Stomach (tissue), 9 donors: ENCODE data around the gene IGF1R. TPM values are rescaled to one million over a fixed set of nuclear protein-coding genes. Genes with fewer than 3 reads are reported as not detected.

Experiments used
- DNase-seq, 2 donors: peaks; one replicate each; pipeline versions ENCODE4 v3.0.0 to v3.0.0-alpha.2; 2013 to 2019
- H3K27ac ChIP-seq, 5 donors: fragments of 200-600 bp in 4 of 5; sonication (generic) in 4 of 5; one replicate each; pipeline ENCODE4 v1.5.1; 2013 to 2019; ENCODE audit warnings: mild to moderate bottlenecking in 1 of 5, moderate library complexity in 1 of 5
- H3K27me3 ChIP-seq, 3 donors: fragments of 200-600 bp; sonication (generic); one replicate each; pipeline ENCODE4 v1.5.1; 2017 to 2019; ENCODE audit warnings: mixed run types in 1 of 3
- H3K36me3 ChIP-seq, 4 donors: fragments of 200-600 bp; sonication (generic); 1 replicate in 3 of 4; 2 replicates in 1 of 4; pipeline ENCODE4 v1.5.1; 2016 to 2019
- H3K4me1 ChIP-seq, 4 donors: fragments of 200-600 bp; sonication (generic); one replicate each; pipeline ENCODE4 v1.5.1; 2016 to 2019
- H3K4me3 ChIP-seq, 4 donors: fragments of 200-600 bp; sonication (generic) in 3 of 4; one replicate each; pipeline ENCODE4 v1.5.1; 2016 to 2019; ENCODE audit warnings: mild to moderate bottlenecking in 1 of 4
- H3K9me3 ChIP-seq, 4 donors: fragments of 200-600 bp; sonication (generic); one replicate each; pipeline ENCODE4 v1.5.1; 2016 to 2019
- EP300 ChIP-seq: sonication (generic); formaldehyde crosslinking; IDR thresholded peaks from one replicate; pipeline ENCODE4 v1.6.1; 2017; ENCODE audit warnings: antibody characterized with exemption
- POLR2A ChIP-seq, 4 donors: fragments of 450-650 bp; IDR thresholded peaks; one replicate each; pipeline ENCODE4 v1.6.1; 2016; ENCODE audit warnings: antibody characterized with exemption in 4 of 4, control low read depth in 2 of 4, mild to moderate bottlenecking in 1 of 4, moderate library complexity in 1 of 4
- POLR2AphosphoS5 ChIP-seq, 3 donors: sonication (generic); formaldehyde crosslinking; IDR thresholded peaks; one replicate each; pipeline ENCODE4 v1.6.1; 2016; ENCODE audit warnings: antibody characterized with exemption in 3 of 3
- WGBS, 5 donors: extraction: QIAGEN DNeasy Blood & Tissue Kit in 3 of 5; methylation state at CpG; one replicate each; pipeline versions ENCODE4 v1.1.5 to v1.1.7; 2013 to 2018; 5-methylcytosine and 5-hydroxymethylcytosine counted together
- intact Hi-C: fragments of 100-400 bp; cut with DNase I; formaldehyde crosslinking; loops from one replicate; pipeline ENCODE4 v1.15.1; 2023; ENCODE audit warnings: low total_unique reads
- polyA plus RNA-seq, 3 donors: library from polyadenylated mRNA; stranded (reverse); fragments of 200-250 nt; gene quantifications; one replicate each; pipeline ENCODE4 v1.2.3, GENCODE V29; 2013
- total RNA-seq, 5 donors: library from RNA; depleted of rRNA; stranded (reverse); fragments of >200 nt; gene quantifications; one replicate each; pipeline versions ENCODE4 v1.1.0 to v1.2.3, GENCODE V29; 2014 to 2016
- TF ChIP-seq, protein P1 (sequence below), 7 experiments: fragments of 450-650 bp in 4 of 7; fragments of 200-600 bp in 3 of 7; sonication (generic) in 3 of 7; IDR thresholded peaks; one replicate each; pipeline ENCODE4 v1.5.1; 2016 to 2019; ENCODE audit warnings: antibody characterized with exemption in 7 of 7, control low read depth in 2 of 7, mild to moderate bottlenecking in 1 of 7
- donor health status: healthy with polysubstance abuse.
- donor health status: Bipolar disorder and iron deficiency.
- donor health status: healthy.

The IGF1R gene
- total and polyA plus RNA-seq, 8 donors = 2.3 to 131 (median 42.8) TPM

DNA sequence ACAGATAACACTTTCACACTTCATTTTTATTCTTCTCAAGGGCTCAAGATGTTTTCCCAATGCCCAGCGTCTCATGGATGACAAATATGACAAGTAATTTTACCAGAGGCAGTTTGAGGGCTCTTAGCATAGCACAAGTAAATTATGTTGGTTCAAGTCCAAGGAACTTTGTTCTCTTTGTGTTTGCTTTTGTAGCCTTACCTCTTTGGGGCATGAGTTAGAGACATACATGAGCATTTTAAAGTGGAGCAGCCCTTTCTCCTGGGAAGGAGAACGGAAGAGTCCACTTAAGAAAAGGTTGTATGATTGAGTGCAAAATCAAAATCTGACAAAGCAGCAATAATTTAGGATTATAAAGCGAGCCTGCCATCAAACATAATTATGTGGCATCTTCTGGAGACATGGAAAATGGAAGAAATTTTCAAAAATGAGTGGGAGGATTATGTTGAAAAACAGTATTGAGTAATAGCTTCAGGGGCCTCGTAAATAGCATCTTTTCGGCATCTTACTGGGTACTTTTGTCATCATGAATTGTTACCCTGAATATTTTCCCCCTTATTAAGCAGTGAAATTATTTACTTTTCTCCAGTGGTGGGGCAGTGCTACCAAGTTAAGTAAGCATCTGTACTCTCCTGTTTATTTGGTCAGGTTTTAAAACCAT, 293.4 kb downstream of the IGF1R start:
- WGBS, 5 donors = 46 to 61% (median 59%) methylated on average over 5 of the region's 5 CpGs
- Histone ChIP-seq H3K27me3 (no peaks in the 10 kb centered on the region), H3K4me3 (no peak overlapping the region), H3K9me3 (no peaks in the 10 kb centered on the region), H3K36me3 (peaks cover 30 to 94% (median 81%) of the 10 kb centered on the region in 4 donors), H3K4me1 (peaks cover 3 to 49% (median 29%) of the 10 kb centered on the region in 4 donors), H3K27ac (no peak overlapping the region)
- TF ChIP-seq, protein P1, sequence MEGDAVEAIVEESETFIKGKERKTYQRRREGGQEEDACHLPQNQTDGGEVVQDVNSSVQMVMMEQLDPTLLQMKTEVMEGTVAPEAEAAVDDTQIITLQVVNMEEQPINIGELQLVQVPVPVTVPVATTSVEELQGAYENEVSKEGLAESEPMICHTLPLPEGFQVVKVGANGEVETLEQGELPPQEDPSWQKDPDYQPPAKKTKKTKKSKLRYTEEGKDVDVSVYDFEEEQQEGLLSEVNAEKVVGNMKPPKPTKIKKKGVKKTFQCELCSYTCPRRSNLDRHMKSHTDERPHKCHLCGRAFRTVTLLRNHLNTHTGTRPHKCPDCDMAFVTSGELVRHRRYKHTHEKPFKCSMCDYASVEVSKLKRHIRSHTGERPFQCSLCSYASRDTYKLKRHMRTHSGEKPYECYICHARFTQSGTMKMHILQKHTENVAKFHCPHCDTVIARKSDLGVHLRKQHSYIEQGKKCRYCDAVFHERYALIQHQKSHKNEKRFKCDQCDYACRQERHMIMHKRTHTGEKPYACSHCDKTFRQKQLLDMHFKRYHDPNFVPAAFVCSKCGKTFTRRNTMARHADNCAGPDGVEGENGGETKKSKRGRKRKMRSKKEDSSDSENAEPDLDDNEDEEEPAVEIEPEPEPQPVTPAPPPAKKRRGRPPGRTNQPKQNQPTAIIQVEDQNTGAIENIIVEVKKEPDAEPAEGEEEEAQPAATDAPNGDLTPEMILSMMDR (IDR thresholded peaks at IDR 0.05) = no peak
- TF ChIP-seq POLR2A (IDR thresholded peaks at IDR 0.05) (no peak), POLR2AphosphoS5 (IDR thresholded peaks at IDR 0.05) (no peak), EP300 (no peak)
- peak in 1 of 2 donors; percentile 48 for DNase-seq
- intact Hi-C loops = no loop called here

- peaks cover 30 to 88% (median 81%) of the 10 kb centered on the region in 4 donors for H3K36me3 ChIP-seq
- no peak for DNase-seq
- TF ChIP-seq EP300 (no peak), POLR2AphosphoS5 (IDR thresholded peaks at IDR 0.05) (no peak), POLR2A (IDR thresholded peaks at IDR 0.05) (no peak)
- TF ChIP-seq, protein P1 (IDR thresholded peaks at IDR 0.05) = no peak
- 92 to 97% (median 92%) methylated on average over 7 of the region's 7 CpGs for WGBS, 5 donors
- no peaks in the 10 kb centered on the region for H3K27me3 ChIP-seq
- peaks cover 3 to 56% (median 29%) of the 10 kb centered on the region in 4 donors for H3K4me1 ChIP-seq
- H3K9me3 ChIP-seq = no peaks in the 10 kb centered on the region
- no peak overlapping the region for H3K4me3 ChIP-seq
- peak overlapping the region in 2 of 5 donors; percentile 11 to 52 for H3K27ac ChIP-seq
- intact Hi-C loops = no loop called here
Measured at GRCh38 chr15:98942431-98942830, 294.1 kb downstream of the IGF1R start.

- 71 to 90% (median 82%) methylated on average over 5 of the region's 5 CpGs for WGBS, 5 donors
- peaks cover 3 to 59% (median 29%) of the 10 kb centered on the region in 4 donors for H3K4me1 ChIP-seq
- H3K9me3 ChIP-seq = no peaks in the 10 kb centered on the region
- no peak for TF ChIP-seq POLR2A (IDR thresholded peaks at IDR 0.05)
- no peak for TF ChIP-seq EP300
- no peak for TF ChIP-seq POLR2AphosphoS5 (IDR thresholded peaks at IDR 0.05)
- TF ChIP-seq, protein P1 (IDR thresholded peaks at IDR 0.05) = no peak
- intact Hi-C loops = no loop called here
- peak overlapping the region in 3 of 5 donors; percentile 11 to 52 (median 16) for H3K27ac ChIP-seq
- no peak overlapping the region for H3K4me3 ChIP-seq
- H3K36me3 ChIP-seq = peaks cover 30 to 87% (median 81%) of the 10 kb centered on the region in 4 donors
- no peaks in the 10 kb centered on the region for H3K27me3 ChIP-seq
- no peak for DNase-seq
Measured at GRCh38 chr15:98943051-98943508, 294.7 kb downstream of the IGF1R start.

DNA sequence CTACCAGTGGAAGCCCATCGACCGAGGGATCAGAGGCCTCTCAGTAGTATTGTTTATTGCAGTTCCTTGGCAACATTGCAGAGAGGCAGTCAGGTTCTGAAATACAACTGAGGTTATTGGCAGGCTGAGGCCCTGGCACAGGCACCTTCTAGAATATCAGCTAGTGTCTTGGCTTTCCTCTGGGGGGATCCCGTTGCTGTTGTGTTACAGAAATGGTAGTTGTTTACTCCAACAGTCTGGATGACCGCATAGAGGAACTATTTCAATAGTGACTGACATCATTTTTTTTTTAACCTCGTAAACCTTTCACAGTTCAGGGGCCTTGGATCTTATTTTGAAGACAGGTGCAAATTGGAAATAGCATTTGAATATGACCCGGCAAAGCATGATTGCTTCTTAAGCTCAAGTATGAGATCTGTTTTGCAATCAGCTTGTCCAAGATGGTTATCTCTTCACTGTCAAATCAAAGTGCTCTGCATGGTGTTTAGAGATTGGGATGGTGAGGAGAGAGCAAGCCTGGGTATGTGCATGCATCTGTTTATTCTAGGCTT, 295.3 kb downstream of the IGF1R start:
- no peaks in the 10 kb centered on the region for H3K9me3 ChIP-seq
- peaks cover 35 to 87% (median 81%) of the 10 kb centered on the region in 4 donors for H3K36me3 ChIP-seq
- peaks cover 3 to 59% (median 29%) of the 10 kb centered on the region in 4 donors for H3K4me1 ChIP-seq
- H3K27ac ChIP-seq = peak overlapping the region in 3 of 5 donors; percentile 11 to 52 (median 16)
- WGBS, 5 donors = 26 to 48% (median 46%) methylated on average over 6 of the region's 6 CpGs
- no peak for TF ChIP-seq POLR2AphosphoS5 (IDR thresholded peaks at IDR 0.05)
- no peak for TF ChIP-seq POLR2A (IDR thresholded peaks at IDR 0.05)
- no peak for TF ChIP-seq EP300
- TF ChIP-seq, protein P1 (IDR thresholded peaks at IDR 0.05) = no peak
- DNase-seq = peak in 1 of 2 donors; percentile 44
- intact Hi-C loops = no loop called here
- H3K27me3 ChIP-seq = no peaks in the 10 kb centered on the region
- no peak overlapping the region for H3K4me3 ChIP-seq
